ENCODE data around the gene DTX3.

The DTX3 gene

GRCh38 chr12:57631566-57632072 is 27.0 kb downstream of the DTX3 start:
- TF ChIP-seq, protein P1, sequence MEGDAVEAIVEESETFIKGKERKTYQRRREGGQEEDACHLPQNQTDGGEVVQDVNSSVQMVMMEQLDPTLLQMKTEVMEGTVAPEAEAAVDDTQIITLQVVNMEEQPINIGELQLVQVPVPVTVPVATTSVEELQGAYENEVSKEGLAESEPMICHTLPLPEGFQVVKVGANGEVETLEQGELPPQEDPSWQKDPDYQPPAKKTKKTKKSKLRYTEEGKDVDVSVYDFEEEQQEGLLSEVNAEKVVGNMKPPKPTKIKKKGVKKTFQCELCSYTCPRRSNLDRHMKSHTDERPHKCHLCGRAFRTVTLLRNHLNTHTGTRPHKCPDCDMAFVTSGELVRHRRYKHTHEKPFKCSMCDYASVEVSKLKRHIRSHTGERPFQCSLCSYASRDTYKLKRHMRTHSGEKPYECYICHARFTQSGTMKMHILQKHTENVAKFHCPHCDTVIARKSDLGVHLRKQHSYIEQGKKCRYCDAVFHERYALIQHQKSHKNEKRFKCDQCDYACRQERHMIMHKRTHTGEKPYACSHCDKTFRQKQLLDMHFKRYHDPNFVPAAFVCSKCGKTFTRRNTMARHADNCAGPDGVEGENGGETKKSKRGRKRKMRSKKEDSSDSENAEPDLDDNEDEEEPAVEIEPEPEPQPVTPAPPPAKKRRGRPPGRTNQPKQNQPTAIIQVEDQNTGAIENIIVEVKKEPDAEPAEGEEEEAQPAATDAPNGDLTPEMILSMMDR (IDR thresholded peaks at IDR 0.05) = no peak

DNA sequence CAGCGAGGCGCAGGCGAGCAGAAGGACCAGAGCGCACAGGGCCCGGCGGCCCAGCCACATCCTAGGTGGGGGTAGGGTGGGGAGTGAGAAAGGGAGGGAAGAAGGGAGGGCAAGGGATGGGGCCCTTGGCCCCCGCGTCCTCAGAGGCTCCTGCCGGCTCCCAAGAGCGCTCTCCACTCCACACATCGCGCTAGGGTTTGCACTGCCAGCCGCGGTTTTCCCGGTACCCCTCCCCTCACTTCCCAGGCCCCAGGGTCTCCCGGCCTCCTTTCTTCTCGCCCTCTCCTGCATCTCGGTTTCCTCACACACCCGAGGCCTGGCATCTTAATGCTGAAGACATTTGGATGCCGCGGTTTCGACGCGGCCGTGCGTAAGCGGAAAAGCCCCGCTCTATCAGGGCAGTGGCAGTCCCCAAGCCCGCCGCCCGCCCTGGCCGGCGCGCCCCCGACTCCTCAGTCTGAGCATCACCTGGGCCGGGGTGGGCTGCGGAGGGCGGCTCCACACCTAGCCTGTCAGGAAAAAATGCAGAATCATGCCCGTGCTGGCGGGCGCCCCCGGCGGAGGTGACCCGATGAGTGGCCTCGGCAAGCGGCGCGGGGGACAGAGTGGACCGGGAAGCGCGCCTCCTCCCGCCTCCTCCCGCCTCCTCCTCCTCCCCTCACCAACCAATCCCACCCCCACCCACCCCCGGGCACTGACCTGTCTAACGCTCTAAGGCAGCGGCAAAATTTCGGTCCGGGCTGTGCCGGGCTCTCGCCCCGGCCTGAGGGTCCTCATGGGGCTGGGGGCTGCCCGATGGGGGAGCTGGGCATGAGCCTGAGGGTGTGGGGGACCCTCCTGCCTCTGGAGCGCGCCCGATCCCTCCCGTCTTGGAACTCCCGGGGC is 27.7 kb downstream of the DTX3 start:
- TF ChIP-seq, protein P1 (IDR thresholded peaks at IDR 0.05) = no peak

GRCh38 chr12:57632958-57633840 is 28.6 kb downstream of the DTX3 start, which contains the start of gene B4GALNT1:
B4GALNT1 (minus strand) TSS chr12:57633201; CDS start chr12:57632132, 1,069 bp downstream.
- TF ChIP-seq, protein P1 (IDR thresholded peaks at IDR 0.05) = peak; percentile 93

GRCh38 chr12:57637364-57637763 is 32.7 kb downstream of the DTX3 start:
- TF ChIP-seq, protein P1 (IDR thresholded peaks at IDR 0.05) = 0 out of 2 replicates have a peak, but pooled peaks have one; percentile 18

DNA sequence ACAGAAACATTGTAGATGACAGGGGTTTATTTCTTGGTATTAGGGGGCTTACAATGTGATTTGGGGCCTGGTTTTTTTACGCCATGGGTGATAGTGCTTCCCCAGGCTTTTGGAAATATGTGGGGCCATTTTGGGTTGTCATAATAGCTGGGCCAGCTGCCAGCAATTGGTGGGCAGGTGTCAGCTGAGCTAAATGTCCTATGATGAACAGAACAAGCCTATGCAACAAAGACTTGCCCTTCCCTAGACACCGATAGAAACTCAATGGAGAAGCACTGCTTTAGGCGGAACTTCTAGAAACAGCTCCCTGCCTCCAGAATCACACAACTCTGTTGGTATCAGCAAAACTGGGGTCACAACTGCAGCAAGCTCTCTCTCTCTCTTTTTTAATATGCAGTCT is 33.5 kb downstream of the DTX3 start:
- TF ChIP-seq, protein P1 (IDR thresholded peaks at IDR 0.05) = no peak

DNA sequence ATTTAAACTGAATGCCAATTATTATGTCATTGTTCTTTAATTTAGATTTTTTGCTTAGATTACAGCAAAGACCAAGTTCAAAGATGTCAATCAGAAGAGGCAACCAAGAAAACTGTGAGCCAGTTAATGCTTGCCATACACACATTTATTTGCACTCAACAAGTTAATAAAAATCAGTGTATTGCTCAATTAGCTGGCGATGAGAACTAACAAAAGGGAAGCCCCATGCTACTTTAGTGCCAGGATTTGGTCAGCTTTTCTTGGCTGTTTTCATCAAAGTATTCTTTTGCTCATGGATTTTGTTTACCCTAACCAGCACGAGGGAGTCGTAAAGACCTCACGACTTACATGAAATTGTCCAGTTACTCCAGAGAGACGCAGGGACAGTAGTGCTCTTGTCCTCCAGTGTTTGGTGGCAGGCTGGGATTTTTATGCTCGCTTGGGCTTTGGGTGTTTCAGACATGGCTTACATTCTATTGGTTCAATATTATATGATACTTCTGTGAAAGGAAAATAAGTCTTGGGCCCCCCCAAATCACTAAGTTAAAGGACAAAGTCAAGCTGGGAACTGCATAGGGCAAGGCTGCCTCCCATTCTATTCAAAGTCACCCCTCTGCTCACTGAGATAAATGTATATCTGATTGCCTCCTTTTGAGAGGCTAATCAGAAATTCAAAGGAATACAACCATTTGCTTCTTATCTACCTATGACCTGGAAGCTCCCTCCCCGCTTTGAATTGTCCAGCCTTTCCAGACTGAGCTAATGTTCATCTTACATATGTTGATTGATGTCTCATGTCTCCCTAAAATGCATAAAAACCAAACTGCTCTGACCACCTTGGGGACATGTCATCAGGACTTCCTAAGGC is 35.8 kb downstream of the DTX3 start:
- TF ChIP-seq, protein P1 (IDR thresholded peaks at IDR 0.05) = no peak

All from LNCAP (cell line).